ENCODE measurements around the gene S100Z.

DNA sequence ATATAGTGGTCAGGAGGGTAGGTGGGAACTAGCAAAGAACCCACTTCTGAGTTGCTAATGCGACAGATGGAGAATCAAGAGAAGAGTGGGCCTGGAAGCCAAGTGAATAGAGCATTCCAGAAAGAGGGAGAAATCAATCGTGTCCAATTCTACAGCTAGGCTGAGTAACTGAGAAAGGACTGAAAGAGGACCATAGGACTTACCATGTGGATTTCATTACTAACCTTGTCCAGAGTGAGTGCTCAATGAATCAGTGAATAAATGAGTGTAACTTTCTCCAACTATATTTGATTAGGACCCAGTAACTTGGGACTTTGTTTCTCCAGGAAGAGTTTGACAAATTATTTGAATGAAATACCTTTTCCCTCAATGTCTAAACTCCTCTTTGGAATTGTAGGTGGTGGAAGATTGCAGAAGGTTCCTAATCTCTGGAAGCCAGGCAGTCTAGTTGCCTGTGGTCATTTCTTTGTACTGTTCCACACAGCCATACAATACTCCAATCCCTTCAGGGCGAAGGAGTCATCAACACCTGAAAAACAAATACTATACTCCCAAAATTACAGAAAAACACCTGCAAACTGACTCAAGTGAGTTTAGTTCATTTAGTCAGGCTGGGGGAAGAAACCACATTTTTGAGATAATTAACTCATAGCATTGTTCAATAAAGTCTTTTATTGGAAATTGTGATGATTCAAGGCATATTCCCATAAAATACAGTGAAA is 33.5 kb upstream of the S100Z start:
- no peak for TF ChIP-seq POLR2A (IDR thresholded peaks at IDR 0.05)
- TF ChIP-seq, protein P1, sequence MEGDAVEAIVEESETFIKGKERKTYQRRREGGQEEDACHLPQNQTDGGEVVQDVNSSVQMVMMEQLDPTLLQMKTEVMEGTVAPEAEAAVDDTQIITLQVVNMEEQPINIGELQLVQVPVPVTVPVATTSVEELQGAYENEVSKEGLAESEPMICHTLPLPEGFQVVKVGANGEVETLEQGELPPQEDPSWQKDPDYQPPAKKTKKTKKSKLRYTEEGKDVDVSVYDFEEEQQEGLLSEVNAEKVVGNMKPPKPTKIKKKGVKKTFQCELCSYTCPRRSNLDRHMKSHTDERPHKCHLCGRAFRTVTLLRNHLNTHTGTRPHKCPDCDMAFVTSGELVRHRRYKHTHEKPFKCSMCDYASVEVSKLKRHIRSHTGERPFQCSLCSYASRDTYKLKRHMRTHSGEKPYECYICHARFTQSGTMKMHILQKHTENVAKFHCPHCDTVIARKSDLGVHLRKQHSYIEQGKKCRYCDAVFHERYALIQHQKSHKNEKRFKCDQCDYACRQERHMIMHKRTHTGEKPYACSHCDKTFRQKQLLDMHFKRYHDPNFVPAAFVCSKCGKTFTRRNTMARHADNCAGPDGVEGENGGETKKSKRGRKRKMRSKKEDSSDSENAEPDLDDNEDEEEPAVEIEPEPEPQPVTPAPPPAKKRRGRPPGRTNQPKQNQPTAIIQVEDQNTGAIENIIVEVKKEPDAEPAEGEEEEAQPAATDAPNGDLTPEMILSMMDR (IDR thresholded peaks at IDR 0.05): no peak
